SU-DHL-6 (cell line): ENCODE measurements around the gene EVPLL.
"Not testable (repeated sequence)": the region's sequence is repeated elsewhere in the genome, so short reads cannot be mapped to it uniquely, and the experiment has no call there.

Source experiments
- H2AFZ ChIP-seq: fragments of 200-600 bp; sonication (generic); 2 replicates; pipeline ENCODE4 v1.6.1; 2014; ENCODE audit warnings: low read depth, mild to moderate bottlenecking, moderate library complexity, mixed read lengths, antibody characterized with exemption, low read length; ENCODE audit not compliant: severe bottlenecking
- H3F3A ChIP-seq: fragments of 200-600 bp; shearing (Covaris generic); 2 replicates; pipeline ENCODE4 v1.6.0; 2016; ENCODE audit warnings: antibody characterized with exemption, mild to moderate bottlenecking; ENCODE audit not compliant: insufficient read depth
- H3K27ac ChIP-seq: fragments of 200-600 bp; sonication (generic); 2 replicates; pipeline ENCODE4 v1.5.1; 2016; ENCODE audit warnings: low read depth, mild to moderate bottlenecking, low read length, moderate library complexity, mixed read lengths
- H3K27me3 ChIP-seq: fragments of 200-600 bp; sonication (generic), shearing (Covaris generic); 2 replicates; pipeline ENCODE4 v1.6.0; 2014; ENCODE audit warnings: mild to moderate bottlenecking, low read length
- H3K36me3 ChIP-seq: fragments of 200-600 bp; sonication (generic); 2 replicates; pipeline ENCODE4 v1.6.1; 2014; ENCODE audit warnings: mild to moderate bottlenecking, low read length, mixed read lengths
- H3K4me2 ChIP-seq: fragments of 300-600, 200-600 bp; shearing (Covaris generic), sonication (generic); 2 replicates; pipeline ENCODE4 v1.6.0; 2014; ENCODE audit warnings: low read length, low read depth, mild to moderate bottlenecking; ENCODE audit not compliant: poor library complexity, severe bottlenecking
- H3K4me3 ChIP-seq: fragments of 200-600 bp; sonication (generic); 2 replicates; pipeline ENCODE4 v1.5.1; 2014; ENCODE audit warnings: antibody characterized with exemption, low read length, mild to moderate bottlenecking, mixed read lengths; ENCODE audit not compliant: insufficient read depth, poor library complexity, severe bottlenecking
- H3K79me2 ChIP-seq: fragments of 200-600 bp; sonication (generic); 2 replicates; pipeline ENCODE4 v1.6.1; 2014; ENCODE audit warnings: mild to moderate bottlenecking, low read length, moderate library complexity; ENCODE audit not compliant: insufficient read depth
- H3K9ac ChIP-seq: fragments of 200-600 bp; sonication (generic); 2 replicates; pipeline ENCODE4 v1.7.0; 2014; ENCODE audit warnings: mild to moderate bottlenecking, low read length
- H3K9me2 ChIP-seq: fragments of 200-600 bp; sonication (generic); replicated peaks from 2 replicates; pipeline ENCODE4 v1.6.1; 2014; ENCODE audit warnings: low read length; ENCODE audit not compliant: insufficient read depth
- H3K9me3 ChIP-seq: fragments of 200-600 bp; sonication (generic); 2 replicates; pipeline ENCODE4 v1.6.1; 2014; ENCODE audit warnings: low read length, mixed read lengths; ENCODE audit not compliant: insufficient read depth
- H4K20me1 ChIP-seq: fragments of 200-600 bp; sonication (generic); 2 replicates; pipeline ENCODE4 v1.6.1; 2014; ENCODE audit warnings: low read depth, mild to moderate bottlenecking, antibody characterized with exemption, low read length, moderate library complexity, mixed read lengths
- EZH2phosphoT487 ChIP-seq: fragments of 200-600 bp; sonication (generic), shearing (Covaris generic); conservative IDR thresholded peaks from 2 replicates; pipeline ENCODE4 v1.6.1; 2018; ENCODE audit warnings: mild to moderate bottlenecking, antibody characterized with exemption, low read length, moderate library complexity, mixed read lengths
- TF ChIP-seq, protein P1 (sequence below): fragments of 200-600 bp; sonication (generic); IDR thresholded peaks from one replicate; pipeline ENCODE4 v1.5.1; 2017; ENCODE audit warnings: antibody characterized with exemption, mild to moderate bottlenecking, low read length, moderate library complexity; ENCODE audit not compliant: insufficient read depth, poor library complexity, severe bottlenecking

EVPLL gene

DNA sequence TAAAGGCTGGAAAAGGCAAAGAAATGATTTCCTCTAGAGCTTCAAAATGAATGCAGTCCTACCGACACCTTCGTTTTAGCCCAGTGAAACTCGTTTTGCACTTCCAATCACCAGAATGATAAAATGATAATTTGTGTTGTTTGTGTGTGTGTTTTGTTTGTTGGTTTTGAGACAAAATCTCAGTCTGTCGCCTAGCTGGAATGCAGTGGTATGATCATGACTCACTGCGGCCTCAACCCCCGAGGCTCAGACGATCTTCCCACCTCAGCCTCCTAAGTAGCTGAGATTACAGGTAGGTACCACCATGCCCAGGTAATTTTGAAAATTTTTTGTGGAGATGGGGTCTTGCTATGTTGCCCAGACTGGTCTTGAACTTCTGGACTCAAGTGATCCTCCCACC, 3.4 kb upstream of the EVPLL start:
- H3K79me2 ChIP-seq: no peaks in the 10 kb centered on the region
- no peak overlapping the region for H3K4me3 ChIP-seq
- H3K9me2 ChIP-seq: no peaks in the 10 kb centered on the region
- no peaks in the 10 kb centered on the region for H3F3A ChIP-seq
- no peak overlapping the region for H3K27ac ChIP-seq
- no peaks in the 10 kb centered on the region for H4K20me1 ChIP-seq
- H3K9me3 ChIP-seq: no peaks in the 10 kb centered on the region
- no peak for TF ChIP-seq EZH2phosphoT487
- TF ChIP-seq, protein P1, sequence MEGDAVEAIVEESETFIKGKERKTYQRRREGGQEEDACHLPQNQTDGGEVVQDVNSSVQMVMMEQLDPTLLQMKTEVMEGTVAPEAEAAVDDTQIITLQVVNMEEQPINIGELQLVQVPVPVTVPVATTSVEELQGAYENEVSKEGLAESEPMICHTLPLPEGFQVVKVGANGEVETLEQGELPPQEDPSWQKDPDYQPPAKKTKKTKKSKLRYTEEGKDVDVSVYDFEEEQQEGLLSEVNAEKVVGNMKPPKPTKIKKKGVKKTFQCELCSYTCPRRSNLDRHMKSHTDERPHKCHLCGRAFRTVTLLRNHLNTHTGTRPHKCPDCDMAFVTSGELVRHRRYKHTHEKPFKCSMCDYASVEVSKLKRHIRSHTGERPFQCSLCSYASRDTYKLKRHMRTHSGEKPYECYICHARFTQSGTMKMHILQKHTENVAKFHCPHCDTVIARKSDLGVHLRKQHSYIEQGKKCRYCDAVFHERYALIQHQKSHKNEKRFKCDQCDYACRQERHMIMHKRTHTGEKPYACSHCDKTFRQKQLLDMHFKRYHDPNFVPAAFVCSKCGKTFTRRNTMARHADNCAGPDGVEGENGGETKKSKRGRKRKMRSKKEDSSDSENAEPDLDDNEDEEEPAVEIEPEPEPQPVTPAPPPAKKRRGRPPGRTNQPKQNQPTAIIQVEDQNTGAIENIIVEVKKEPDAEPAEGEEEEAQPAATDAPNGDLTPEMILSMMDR: no peak
- H3K9ac ChIP-seq: no peak overlapping the region
- no peaks in the 10 kb centered on the region for H3K27me3 ChIP-seq
- H2AFZ ChIP-seq: no peak overlapping the region
- no peak overlapping the region for H3K4me2 ChIP-seq
- H3K36me3 ChIP-seq: no peaks in the 10 kb centered on the region

DNA sequence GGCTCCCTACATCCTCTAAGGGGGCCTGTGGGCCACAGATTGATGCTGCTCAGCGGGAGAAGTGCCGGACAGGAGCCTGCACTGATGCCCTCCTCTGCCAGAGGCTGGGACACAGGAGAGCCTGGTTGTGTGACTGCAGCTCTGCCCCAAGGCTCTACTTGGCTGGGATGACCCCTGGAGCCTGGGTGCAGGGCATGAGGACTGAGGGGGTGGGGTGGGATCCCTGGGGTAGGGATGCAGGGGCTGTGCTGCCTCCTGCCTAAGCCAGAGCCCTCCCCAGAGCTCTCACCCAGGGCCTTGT, 577 bp downstream of the EVPLL start:
- Histone ChIP-seq H3K4me2 (no peak overlapping the region), H3K27me3 (no peaks in the 10 kb centered on the region), H3K9ac (no peak overlapping the region), H3K36me3 (no peaks in the 10 kb centered on the region), H3K79me2 (no peaks in the 10 kb centered on the region), H3F3A (no peaks in the 10 kb centered on the region), H2AFZ (no peak overlapping the region), H4K20me1 (no peaks in the 10 kb centered on the region), H3K4me3 (no peak overlapping the region), H3K27ac (no peak overlapping the region), H3K9me2 (no peaks in the 10 kb centered on the region), H3K9me3 (no peaks in the 10 kb centered on the region)
- TF ChIP-seq, protein P1: no peak
- no peak for TF ChIP-seq EZH2phosphoT487

DNA sequence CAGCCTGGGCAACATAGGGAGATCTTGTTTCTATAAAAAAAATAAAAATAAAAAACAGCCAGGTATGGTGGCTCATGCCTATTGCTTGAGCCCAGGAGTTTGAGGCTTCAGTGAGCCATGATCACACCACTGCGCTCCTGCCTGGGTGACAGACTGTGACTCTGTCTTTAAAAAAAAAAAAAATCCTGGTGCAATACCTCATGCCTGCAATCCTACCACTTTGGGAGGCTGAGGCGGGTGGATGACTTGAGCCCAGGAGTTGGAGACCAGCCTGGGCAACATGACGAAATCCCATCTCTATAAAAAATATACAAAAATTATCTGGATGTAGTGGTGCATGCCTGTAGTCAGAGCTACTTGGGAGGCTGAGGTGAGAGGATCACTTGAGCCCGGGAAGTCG, 1.0 kb downstream of the EVPLL start:
- H4K20me1 ChIP-seq, H3K27ac ChIP-seq, H3K9me3 ChIP-seq, H3K4me2 ChIP-seq, H2AFZ ChIP-seq, H3K27me3 ChIP-seq, H3K36me3 ChIP-seq, H3K4me3 ChIP-seq, H3F3A ChIP-seq, H3K9me2 ChIP-seq, H3K9ac ChIP-seq, H3K79me2 ChIP-seq: not testable (repeated sequence)

DNA sequence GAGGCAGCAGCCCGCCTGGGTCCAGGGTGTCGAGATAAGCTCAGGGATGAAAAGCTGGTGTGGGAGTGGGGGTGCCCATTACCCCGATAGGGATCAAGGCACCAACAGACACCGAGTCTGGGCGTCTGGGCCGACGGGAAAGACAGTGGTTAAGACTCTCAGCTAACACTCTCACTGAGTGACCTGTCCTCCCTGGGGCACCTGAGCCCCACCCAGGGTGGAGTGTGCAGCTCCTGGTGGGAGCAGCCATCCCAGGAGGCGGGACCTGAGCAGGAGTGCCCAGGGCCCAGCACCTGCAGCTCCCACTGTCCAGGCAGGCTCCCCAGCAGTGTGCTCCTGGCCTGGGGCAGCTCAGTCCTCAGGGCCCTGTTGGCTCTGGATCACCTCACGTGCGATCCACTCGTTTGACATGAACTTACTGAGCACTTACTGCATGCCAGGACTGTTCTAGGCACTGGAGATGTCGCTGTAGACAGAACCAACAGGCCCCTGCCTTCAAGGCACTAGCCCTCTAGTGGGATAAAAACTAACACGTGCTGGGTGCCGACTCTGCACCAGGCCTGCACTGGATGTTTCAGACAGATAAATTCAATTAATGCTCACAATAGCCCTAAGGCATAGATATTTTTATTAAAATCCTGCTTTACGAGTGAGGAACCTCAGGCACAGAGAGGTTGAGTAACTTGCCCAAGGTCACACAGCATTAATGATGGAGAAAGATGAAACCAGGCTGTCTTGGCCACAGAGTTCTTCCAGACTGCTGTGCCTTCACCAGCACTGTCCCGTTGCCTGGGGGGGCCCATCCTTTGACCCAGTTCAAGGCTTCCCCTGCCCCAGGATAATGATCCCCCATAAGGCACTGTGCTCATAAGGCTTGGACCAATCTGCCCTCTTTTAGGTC, 1.9 kb downstream of the EVPLL start:
- Histone ChIP-seq H3K9me3 (no peaks in the 10 kb centered on the region), H2AFZ (no peak overlapping the region), H3K4me3 (no peak overlapping the region), H4K20me1 (no peaks in the 10 kb centered on the region), H3K4me2 (no peak overlapping the region), H3F3A (no peaks in the 10 kb centered on the region), H3K36me3 (no peaks in the 10 kb centered on the region), H3K27ac (no peak overlapping the region), H3K9ac (no peak overlapping the region), H3K27me3 (no peaks in the 10 kb centered on the region), H3K79me2 (no peaks in the 10 kb centered on the region), H3K9me2 (no peaks in the 10 kb centered on the region)
- TF ChIP-seq EZH2phosphoT487: no peak
- TF ChIP-seq, protein P1: no peak
